Endodermal cell (in vitro differentiated cells): ENCODE measurements around the gene TRAPPC5. TPM values are rescaled to one million over a fixed set of nuclear protein-coding genes. Genes with fewer than 3 reads are reported as not detected.

ENCODE experiments used
- DNase-seq: peaks from one replicate; pipeline ENCODE4 v3.0.0-alpha.2; 2017
- H3K27ac ChIP-seq: 2 replicates; pipeline ENCODE4 v1.5.1; 2013; ENCODE audit warnings: mild to moderate bottlenecking, low read depth, low read length, moderate library complexity
- H3K27me3 ChIP-seq: 2 replicates; pipeline ENCODE4 v1.6.1; 2013; ENCODE audit warnings: mild to moderate bottlenecking, low read length, moderate library complexity; ENCODE audit not compliant: insufficient read depth, control insufficient read depth, poor library complexity, severe bottlenecking
- H3K36me3 ChIP-seq: 2 replicates; pipeline ENCODE4 v1.7.0; 2013; ENCODE audit warnings: mild to moderate bottlenecking, low read length, moderate library complexity; ENCODE audit not compliant: control insufficient read depth, insufficient read depth
- H3K4me1 ChIP-seq: one replicate; pipeline ENCODE4 v1.7.0; 2013; ENCODE audit warnings: low read length; ENCODE audit not compliant: control insufficient read depth, insufficient read depth
- H3K4me3 ChIP-seq: 2 replicates; pipeline ENCODE4 v1.5.1; 2013; ENCODE audit warnings: mild to moderate bottlenecking, low read length, moderate library complexity
- H3K9ac ChIP-seq: 2 replicates; pipeline ENCODE4 v1.6.1; 2013; ENCODE audit warnings: mild to moderate bottlenecking, low read length, moderate library complexity; ENCODE audit not compliant: poor library complexity, severe bottlenecking; ENCODE audit errors: extremely low read depth
- H3K9me3 ChIP-seq: 2 replicates; pipeline ENCODE4 v1.6.1; 2013; ENCODE audit warnings: mild to moderate bottlenecking, low read length, moderate library complexity; ENCODE audit not compliant: control insufficient read depth
- H3K27ac Mint-ChIP-seq: 2 replicates; pipeline ENCODE4 v1.8.0; 2020; ENCODE audit warnings: mixed read lengths
- H3K27me3 Mint-ChIP-seq: 2 replicates; pipeline ENCODE4 v1.8.0; 2021; ENCODE audit warnings: mild to moderate bottlenecking, mixed read lengths; ENCODE audit not compliant: insufficient read depth
- H3K36me3 Mint-ChIP-seq: 2 replicates; pipeline ENCODE4 v1.8.0; 2020; ENCODE audit warnings: low read depth, mixed read lengths
- H3K4me1 Mint-ChIP-seq: 2 replicates; pipeline ENCODE4 v1.8.0; 2020; ENCODE audit warnings: mixed read lengths
- H3K4me3 Mint-ChIP-seq: 2 replicates; pipeline ENCODE4 v1.8.0; 2020; ENCODE audit warnings: mild to moderate bottlenecking, moderate library complexity, mixed read lengths
- H3K9me3 Mint-ChIP-seq: 2 replicates; pipeline ENCODE4 v1.8.0; 2020; ENCODE audit warnings: mild to moderate bottlenecking, mixed read lengths
- WGBS, 2 experiments: methylation state at CpG; one replicate each; pipeline versions ENCODE4 v1.1.5 to v1.1.7; 2013; ENCODE audit warnings: missing lambda C conversion rate in 2 of 2, mixed read lengths in 1 of 2; ENCODE audit not compliant: insufficient coverage in 1 of 2, insufficient read length in 1 of 2; 5-methylcytosine and 5-hydroxymethylcytosine counted together
- total RNA-seq, 2 donors: library from RNA; stranded (reverse); fragmentation: NEBNext Ultra II Directional in 1 of 2; extraction: Animal tissue kit (Norgen Biotek cat#: 25700) in 1 of 2; gene quantifications; 2 replicates in 1 of 2; 3 replicates in 1 of 2; pipeline ENCODE4 v1.2.1, GENCODE V29; 2021
- TF ChIP-seq, protein P1 (sequence below): fragments of 200-600 bp; sonication (generic); conservative IDR thresholded peaks from 2 replicates; pipeline ENCODE4 v1.5.0; 2021; ENCODE audit warnings: antibody characterized with exemption, mild to moderate bottlenecking

The TRAPPC5 gene
- total RNA-seq, 2 donors from 2014 or later: 64.6 to 93.1 TPM

DNA sequence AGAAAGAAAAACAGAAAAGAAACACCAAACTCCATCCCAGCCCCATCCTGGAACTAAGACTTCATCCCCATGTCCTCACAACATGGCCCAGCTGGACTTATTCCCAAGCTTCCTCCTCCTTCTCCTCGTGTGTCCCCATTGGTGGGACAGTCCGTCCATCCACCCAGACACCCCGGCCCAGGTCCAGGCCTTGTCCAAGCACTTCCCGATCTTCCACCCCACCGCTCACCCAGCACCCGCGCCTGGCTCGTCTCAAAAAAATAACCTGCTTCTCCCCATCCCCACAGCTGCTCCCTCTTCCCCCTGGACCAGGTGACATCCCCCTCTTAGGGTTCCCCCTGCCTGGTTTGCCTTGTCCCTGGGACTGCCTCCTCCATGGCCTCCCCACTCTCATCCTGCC, 22.7 kb downstream of the TRAPPC5 start:
- Mint-ChIP-seq H3K4me1 (no peaks in the 10 kb centered on the region), H3K4me3 (no peak overlapping the region), H3K9me3 (no peaks in the 10 kb centered on the region), H3K36me3 (no peaks in the 10 kb centered on the region), H3K27ac (no peak overlapping the region), H3K27me3 (peaks cover 22% of the 10 kb centered on the region)
- DNase-seq: no peak
- TF ChIP-seq, protein P1, sequence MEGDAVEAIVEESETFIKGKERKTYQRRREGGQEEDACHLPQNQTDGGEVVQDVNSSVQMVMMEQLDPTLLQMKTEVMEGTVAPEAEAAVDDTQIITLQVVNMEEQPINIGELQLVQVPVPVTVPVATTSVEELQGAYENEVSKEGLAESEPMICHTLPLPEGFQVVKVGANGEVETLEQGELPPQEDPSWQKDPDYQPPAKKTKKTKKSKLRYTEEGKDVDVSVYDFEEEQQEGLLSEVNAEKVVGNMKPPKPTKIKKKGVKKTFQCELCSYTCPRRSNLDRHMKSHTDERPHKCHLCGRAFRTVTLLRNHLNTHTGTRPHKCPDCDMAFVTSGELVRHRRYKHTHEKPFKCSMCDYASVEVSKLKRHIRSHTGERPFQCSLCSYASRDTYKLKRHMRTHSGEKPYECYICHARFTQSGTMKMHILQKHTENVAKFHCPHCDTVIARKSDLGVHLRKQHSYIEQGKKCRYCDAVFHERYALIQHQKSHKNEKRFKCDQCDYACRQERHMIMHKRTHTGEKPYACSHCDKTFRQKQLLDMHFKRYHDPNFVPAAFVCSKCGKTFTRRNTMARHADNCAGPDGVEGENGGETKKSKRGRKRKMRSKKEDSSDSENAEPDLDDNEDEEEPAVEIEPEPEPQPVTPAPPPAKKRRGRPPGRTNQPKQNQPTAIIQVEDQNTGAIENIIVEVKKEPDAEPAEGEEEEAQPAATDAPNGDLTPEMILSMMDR: no peak
- H3K9me3 ChIP-seq: no peaks in the 10 kb centered on the region
- no peak overlapping the region for H3K9ac ChIP-seq
- H3K27ac ChIP-seq: no peak overlapping the region
- WGBS, 2 experiments: 81 to 90% methylated on average over 2 to 8 of the region's 8 CpGs
- no peak overlapping the region for H3K4me3 ChIP-seq
- H3K36me3 ChIP-seq: no peaks in the 10 kb centered on the region
- peaks cover 9% of the 10 kb centered on the region for H3K27me3 ChIP-seq
- no peaks in the 10 kb centered on the region for H3K4me1 ChIP-seq

DNA sequence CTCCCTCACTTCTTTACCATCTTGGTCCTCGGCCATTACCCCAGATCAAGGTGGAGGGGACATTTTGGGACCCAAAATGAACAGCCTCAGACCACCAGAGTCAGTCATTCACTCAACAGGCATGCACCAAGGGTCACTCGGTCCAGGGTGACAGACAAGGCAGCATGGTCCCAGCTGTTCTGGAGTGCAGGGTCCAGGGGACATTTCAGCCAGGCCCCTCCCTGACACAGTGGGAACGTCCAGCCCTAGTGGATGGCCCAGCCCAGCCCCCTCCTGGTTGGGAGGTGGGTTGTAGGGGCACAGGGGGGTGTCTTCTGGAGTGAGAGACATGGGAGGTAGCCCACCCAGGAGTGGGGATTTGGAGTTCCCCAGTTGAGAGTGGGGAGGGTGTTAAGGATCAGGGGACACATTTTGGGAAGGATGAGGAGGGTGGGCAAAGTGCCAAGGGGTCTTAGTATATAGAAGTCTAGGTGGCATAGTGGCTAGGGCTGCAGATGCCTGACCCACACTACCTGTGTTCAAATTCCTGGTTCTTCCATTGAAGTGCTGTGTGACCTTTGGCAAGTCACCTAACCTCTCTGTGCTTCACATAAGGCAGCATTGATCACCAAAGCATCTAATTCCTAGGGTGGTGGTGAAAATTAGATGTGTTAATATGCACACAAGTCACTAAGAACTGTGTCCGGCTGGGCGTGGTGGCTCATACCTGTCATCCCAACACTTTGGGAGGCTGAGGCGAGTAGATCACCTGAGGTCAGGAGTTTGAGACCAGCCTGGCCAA, 23.8 kb downstream of the TRAPPC5 start:
- H3K36me3 ChIP-seq: no peaks in the 10 kb centered on the region
- H3K9ac ChIP-seq: no peak overlapping the region
- TF ChIP-seq, protein P1: no peak
- no peaks in the 10 kb centered on the region for H3K4me1 ChIP-seq
- no peak overlapping the region for H3K27ac Mint-ChIP-seq
- H3K36me3 Mint-ChIP-seq: no peaks in the 10 kb centered on the region
- H3K27me3 ChIP-seq: no peaks in the 10 kb centered on the region
- H3K27me3 Mint-ChIP-seq: peaks cover 13% of the 10 kb centered on the region
- no peaks in the 10 kb centered on the region for H3K9me3 ChIP-seq
- DNase-seq: no peak
- H3K4me3 Mint-ChIP-seq: no peak overlapping the region
- WGBS, 2 experiments: 80 to 86% methylated on average over 4 to 6 of the region's 6 CpGs
- no peak overlapping the region for H3K27ac ChIP-seq
- H3K9me3 Mint-ChIP-seq: no peaks in the 10 kb centered on the region
- no peak overlapping the region for H3K4me3 ChIP-seq
- H3K4me1 Mint-ChIP-seq: no peaks in the 10 kb centered on the region

DNA sequence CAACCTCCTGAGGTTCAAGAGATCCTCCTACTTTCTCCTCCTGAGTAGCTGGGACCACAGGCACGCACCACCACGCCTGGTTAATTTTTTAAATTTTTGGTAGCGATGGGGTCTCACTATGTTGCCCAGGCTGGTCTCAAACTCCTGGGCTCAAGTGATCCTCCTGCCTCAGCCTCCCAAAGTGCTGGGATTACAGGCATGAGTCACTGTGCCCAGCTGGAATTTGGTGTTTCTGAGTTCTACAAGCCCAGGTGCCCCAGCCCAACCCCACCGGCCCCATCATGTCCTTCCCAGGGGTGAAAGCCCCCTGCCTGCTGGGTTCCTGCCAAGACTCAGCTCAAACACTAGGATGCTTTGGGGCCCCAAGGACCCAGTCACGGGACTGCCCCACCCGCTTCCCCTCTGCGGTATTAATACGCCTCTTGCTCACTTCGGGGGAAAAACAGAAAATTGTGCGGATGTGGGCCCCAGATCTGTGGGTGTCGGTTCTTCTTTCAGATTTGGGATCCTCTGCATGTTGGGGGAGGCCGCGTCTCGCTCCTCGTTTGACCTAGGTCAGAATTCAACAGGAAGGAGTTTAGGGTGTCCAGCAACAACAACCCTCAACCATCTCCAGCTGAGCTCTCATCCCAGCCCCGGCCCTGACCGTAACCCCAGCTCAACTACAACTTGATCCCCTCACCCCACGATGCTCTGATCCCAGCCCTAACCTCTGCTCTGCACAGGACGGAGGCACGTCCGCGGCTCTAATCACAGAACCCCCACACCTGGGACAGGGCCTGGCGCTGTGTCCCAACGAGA, 25.0 kb downstream of the TRAPPC5 start:
- H3K36me3 Mint-ChIP-seq: no peaks in the 10 kb centered on the region
- Histone ChIP-seq H3K27me3 (no peaks in the 10 kb centered on the region), H3K9me3 (no peaks in the 10 kb centered on the region), H3K4me3 (no peak overlapping the region), H3K27ac (no peak overlapping the region), H3K4me1 (no peaks in the 10 kb centered on the region), H3K9ac (no peak overlapping the region), H3K36me3 (no peaks in the 10 kb centered on the region)
- no peak overlapping the region for H3K4me3 Mint-ChIP-seq
- DNase-seq: no peak
- peaks cover 16% of the 10 kb centered on the region for H3K27me3 Mint-ChIP-seq
- no peaks in the 10 kb centered on the region for H3K4me1 Mint-ChIP-seq
- no peak overlapping the region for H3K27ac Mint-ChIP-seq
- 90 to 92% methylated on average over 18 to 24 of the region's 24 CpGs for WGBS, 2 experiments
- no peaks in the 10 kb centered on the region for H3K9me3 Mint-ChIP-seq
- TF ChIP-seq, protein P1: no peak
